Testis (tissue), 2 donors: ENCODE results near the gene RERE.

ENCODE experiments used
- CTCF ChIP-seq, 3 experiments: fragments of 450-650 bp in 2 of 3; fragments of 200-600 bp in 1 of 3; sonication (generic) in 1 of 3; IDR thresholded peaks; one replicate each; pipeline ENCODE4 v1.5.1; 2016 to 2019; ENCODE audit warnings: antibody characterized with exemption in 3 of 3, mild to moderate bottlenecking in 2 of 3, moderate library complexity in 1 of 3
- POLR2A ChIP-seq: fragments of 450-650 bp; IDR thresholded peaks from one replicate; pipeline ENCODE4 v1.6.1; 2017; ENCODE audit warnings: antibody characterized with exemption, mild to moderate bottlenecking, moderate library complexity

GRCh38 chr1:8463144-8463927 is 354.1 kb downstream of the RERE start:
- no peak for TF ChIP-seq POLR2A
- TF ChIP-seq CTCF (IDR thresholded peaks at IDR 0.05): no peak
